Calu3 (cell line): Measurements from ENCODE around the gene SDC4. TPM values are rescaled to one million over a fixed set of nuclear protein-coding genes. Genes with fewer than 3 reads are reported as not detected.
A peak's percentile ranks its signal among the peaks of the same experiment; 100 is the strongest.

Experiments used
- BruUV-seq: library from RNA; stranded (reverse); fragments of 400-500 nt; replicated peaks from 2 replicates; lab custom pipeline; 2021; lab: Mats Ljungman, UMichigan
- CTCF ChIA-PET: fragments of 300-600 bp; sonication (Branson Sonifier 250); formaldehyde crosslinking; loops from one replicate; lab custom pipeline; 2022; ENCODE audit warnings: antibody characterized with exemption; lab: Charles Lee
- DNase-seq: peaks from one replicate; pipeline ENCODE4 v3.0.0; 2022
- H3K27ac Mint-ChIP-seq: one replicate; pipeline ENCODE4 v1.8.0; 2022; ENCODE audit warnings: mixed read lengths; ENCODE audit not compliant: unreplicated experiment
- H3K27me3 Mint-ChIP-seq: one replicate; pipeline ENCODE4 v1.8.0; 2022; ENCODE audit warnings: mixed read lengths; ENCODE audit not compliant: unreplicated experiment
- H3K36me3 Mint-ChIP-seq: one replicate; pipeline ENCODE4 v1.8.0; 2022; ENCODE audit warnings: mild to moderate bottlenecking, moderate library complexity, mixed read lengths; ENCODE audit not compliant: insufficient read depth, unreplicated experiment
- H3K4me1 Mint-ChIP-seq: one replicate; pipeline ENCODE4 v1.8.0; 2022; ENCODE audit warnings: mild to moderate bottlenecking, low read depth, mixed read lengths; ENCODE audit not compliant: unreplicated experiment
- H3K4me3 Mint-ChIP-seq: one replicate; pipeline ENCODE4 v1.8.0; 2022; ENCODE audit warnings: mild to moderate bottlenecking, low read depth, moderate library complexity, mixed read lengths; ENCODE audit not compliant: unreplicated experiment
- H3K9me3 Mint-ChIP-seq: one replicate; pipeline ENCODE4 v1.8.0; 2022; ENCODE audit warnings: low read depth, mixed read lengths; ENCODE audit not compliant: unreplicated experiment
- CTCF ChIP-seq: fragments of 200-600 bp; IDR thresholded peaks from one replicate; pipeline ENCODE4 v1.8.0; 2022; ENCODE audit warnings: antibody characterized with exemption; ENCODE audit not compliant: unreplicated experiment
- intact Hi-C: fragments of 100-400 bp; cut with micrococcal nuclease; formaldehyde crosslinking; loops from one replicate; pipeline ENCODE4 v1.10.0; 2022; ENCODE audit not compliant: unreplicated experiment
- total RNA-seq: library from RNA; stranded (reverse); gene quantifications from 2 replicates; pipeline ENCODE4 v1.2.3, GENCODE V29; 2022

The SDC4 gene
- total RNA-seq, 1 experiment from 2014 or later: 238 TPM

GRCh38 chr20:45373353-45374100 lies 25.3 kb upstream of the SDC4 start:
- TF ChIP-seq CTCF: peak; percentile 94
- peaks cover 16% of the 10 kb centered on the region for H3K36me3 Mint-ChIP-seq

GRCh38 chr20:45372646-45373352 lies 24.6 kb upstream of the SDC4 start:
- TF ChIP-seq CTCF: no peak
- DNase-seq: no peak
- Mint-ChIP-seq H3K4me3 (peak overlapping the region; percentile 84), H3K36me3 (peaks cover 22% of the 10 kb centered on the region), H3K27me3 (no peaks in the 10 kb centered on the region), H3K9me3 (no peaks in the 10 kb centered on the region), H3K27ac (no peak overlapping the region), H3K4me1 (no peaks in the 10 kb centered on the region)
- intact Hi-C loops: no loop called here
- CTCF ChIA-PET: interaction anchor here (0.6 to 5.5 kb wide), 18 partner anchors 10 to 1966 kb away, joined by 3 to 110 read pairs (median 8); partner anchors contain the start of genes PIGT, SDC4, SYS1 and WFDC10A
- BruUV-seq: no TSS peak

More at GRCh38 chr20:45373353-45374100, 25.3 kb upstream of the SDC4 start:
- Mint-ChIP-seq H3K4me3 (peak overlapping the region; percentile 84), H3K27ac (peak overlapping the region; percentile 70), H3K4me1 (no peaks in the 10 kb centered on the region), H3K27me3 (no peaks in the 10 kb centered on the region), H3K9me3 (no peaks in the 10 kb centered on the region)
- intact Hi-C loops: loop anchor here (2.0 kb wide), 1 partner anchor 63 kb away; no protein-coding TSS in a partner anchor
- peak; percentile 98 for DNase-seq
- CTCF ChIA-PET: interaction anchor here (0.6 to 5.5 kb wide), 37 partner anchors 8 to 1965 kb away, joined by 3 to 110 read pairs (median 4); partner anchors contain the start of genes PIGT, SDC4, SYS1 and WFDC10A
- no TSS peak for BruUV-seq

GRCh38 chr20:45372241-45372640 lies 24.0 kb upstream of the SDC4 start:
- BruUV-seq: no TSS peak
- H3K27me3 Mint-ChIP-seq: no peaks in the 10 kb centered on the region
- no peaks in the 10 kb centered on the region for H3K9me3 Mint-ChIP-seq
- peak overlapping the region; percentile 13 for H3K4me3 Mint-ChIP-seq
- peaks cover 25% of the 10 kb centered on the region for H3K36me3 Mint-ChIP-seq
- no peaks in the 10 kb centered on the region for H3K4me1 Mint-ChIP-seq
- H3K27ac Mint-ChIP-seq: no peak overlapping the region
- intact Hi-C loops: no loop called here
- TF ChIP-seq CTCF: no peak
- CTCF ChIA-PET: interaction anchor here (0.9 to 5.5 kb wide), 3 partner anchors 10 to 64 kb away, joined by 3 to 110 read pairs (median 4); no protein-coding TSS in a partner anchor
- DNase-seq: no peak

- no TSS peak for BruUV-seq
- intact Hi-C loops: no loop called here
- Mint-ChIP-seq H3K27me3 (no peaks in the 10 kb centered on the region), H3K4me3 (no peak overlapping the region), H3K27ac (no peak overlapping the region), H3K9me3 (no peaks in the 10 kb centered on the region), H3K4me1 (no peaks in the 10 kb centered on the region), H3K36me3 (peaks cover 34% of the 10 kb centered on the region)
- no peak for DNase-seq
- CTCF ChIA-PET: interaction anchor here (1.3 to 1.5 kb wide), 2 partner anchors 8 to 11 kb away, joined by 4 to 6 read pairs; no protein-coding TSS in a partner anchor
- no peak for TF ChIP-seq CTCF
These were observed 22.4 kb upstream of the SDC4 start for GRCh38 chr20:45370571-45371160.
